ENCODE measurements around the gene SARS2.

SARS2 gene

DNA sequence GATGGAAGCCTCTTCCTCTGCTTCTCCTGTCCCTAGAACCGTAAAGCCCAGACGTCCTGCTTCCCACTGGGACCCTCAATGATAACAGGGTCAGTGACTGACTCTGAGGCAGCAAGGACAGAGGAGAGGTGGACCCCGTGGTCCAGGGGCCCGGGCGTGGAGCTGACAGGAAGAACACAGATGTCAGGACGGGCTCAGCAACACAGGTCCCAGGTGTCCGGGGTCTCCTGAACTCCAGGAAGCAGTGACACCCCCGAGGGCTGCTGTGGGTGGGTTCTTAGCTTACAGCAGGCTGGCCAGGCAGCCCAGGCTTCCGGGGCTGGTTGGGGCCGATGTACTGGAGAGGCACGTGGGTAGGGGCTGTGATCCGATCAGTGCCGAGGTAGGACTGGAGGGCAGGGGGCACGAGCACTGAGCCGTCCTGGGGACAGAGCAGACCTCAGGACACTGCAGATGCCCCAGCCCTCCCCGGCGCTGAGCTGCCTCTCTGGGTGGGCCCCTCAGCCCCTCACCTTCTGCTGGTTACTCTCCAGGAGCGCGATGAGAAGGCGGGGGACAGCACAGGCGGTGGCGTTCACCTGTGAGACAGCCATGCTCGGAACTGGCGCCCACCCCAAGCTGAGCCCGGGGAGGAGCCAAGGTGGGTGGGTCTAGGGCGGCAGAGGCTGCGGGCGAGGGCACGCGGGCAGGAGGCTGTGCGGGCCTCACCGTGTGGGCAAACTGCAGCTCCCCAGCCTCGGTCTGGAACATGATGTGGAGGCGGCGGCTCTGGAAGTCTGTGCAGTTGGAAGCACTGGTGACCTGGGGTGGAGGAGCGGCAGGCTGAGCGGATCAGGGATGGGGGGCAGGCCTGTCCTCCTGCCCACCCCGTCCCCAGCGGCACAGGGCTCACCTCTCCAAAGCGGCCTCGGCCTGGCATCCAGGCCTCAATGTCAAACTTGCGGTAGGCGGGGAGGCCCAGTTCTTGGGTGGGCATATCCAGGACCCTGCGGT, 14.9 kb downstream of the SARS2 start:
- no peak for DNase-seq

GRCh38 chr19:38913958-38914357, 16.6 kb downstream of the SARS2 start:
- no peak for DNase-seq

- DNase-seq: no peak
Observed at GRCh38 chr19:38912600-38913514, 17.7 kb downstream of the SARS2 start.

GRCh38 chr19:38911388-38912001, 19.1 kb downstream of the SARS2 start:
- DNase-seq: no peak

DNA sequence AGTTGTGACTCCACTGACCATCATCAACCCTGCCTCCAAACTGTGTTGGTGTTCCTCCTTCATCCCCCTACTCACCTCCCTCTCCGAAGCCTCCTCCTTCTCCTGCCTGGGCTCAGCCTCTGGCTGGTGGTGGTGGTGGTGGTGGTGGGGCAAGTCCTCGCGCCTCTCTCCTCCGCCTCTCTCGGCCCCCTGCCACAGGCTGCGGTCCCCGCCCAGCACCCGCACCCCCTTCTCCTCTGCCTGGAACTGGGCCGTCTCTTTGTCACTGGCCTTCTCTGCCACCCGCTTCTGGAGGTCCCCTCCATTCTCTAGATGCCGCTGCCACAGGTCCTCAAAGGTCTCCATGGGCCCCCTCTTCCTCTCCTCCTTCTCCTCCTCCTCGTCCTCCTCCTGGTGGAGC, 20.1 kb downstream of the SARS2 start:
- DNase-seq: no peak

DNA sequence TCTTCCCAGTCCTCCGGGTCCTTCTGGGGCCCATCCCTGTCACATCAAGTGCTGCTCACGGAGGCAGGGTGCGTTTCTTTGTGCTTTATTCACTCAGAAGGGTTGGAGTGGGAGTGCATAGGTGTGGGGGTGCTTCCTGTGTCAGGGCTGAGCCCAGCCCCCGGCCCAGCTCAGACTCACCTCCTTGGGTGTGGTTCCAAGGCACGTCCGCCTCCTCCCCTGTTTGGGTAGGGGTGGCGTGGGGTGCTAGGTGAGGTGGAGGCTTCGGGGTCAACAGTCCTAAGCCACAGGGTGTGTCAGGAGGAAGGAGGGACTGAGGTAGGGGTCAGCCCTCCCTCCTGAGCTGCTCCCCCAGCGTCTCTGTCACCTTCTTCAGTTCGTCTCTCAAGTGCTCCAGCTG, 21.7 kb downstream of the SARS2 start:
- DNase-seq: no peak

GRCh38 chr19:38907670-38908069, 22.9 kb downstream of the SARS2 start:
- no peak for DNase-seq

- DNase-seq: no peak
Observed at GRCh38 chr19:38907227-38907626, 23.3 kb downstream of the SARS2 start.

GRCh38 chr19:38905620-38906019, 24.9 kb downstream of the SARS2 start:
- no peak for DNase-seq

DNA sequence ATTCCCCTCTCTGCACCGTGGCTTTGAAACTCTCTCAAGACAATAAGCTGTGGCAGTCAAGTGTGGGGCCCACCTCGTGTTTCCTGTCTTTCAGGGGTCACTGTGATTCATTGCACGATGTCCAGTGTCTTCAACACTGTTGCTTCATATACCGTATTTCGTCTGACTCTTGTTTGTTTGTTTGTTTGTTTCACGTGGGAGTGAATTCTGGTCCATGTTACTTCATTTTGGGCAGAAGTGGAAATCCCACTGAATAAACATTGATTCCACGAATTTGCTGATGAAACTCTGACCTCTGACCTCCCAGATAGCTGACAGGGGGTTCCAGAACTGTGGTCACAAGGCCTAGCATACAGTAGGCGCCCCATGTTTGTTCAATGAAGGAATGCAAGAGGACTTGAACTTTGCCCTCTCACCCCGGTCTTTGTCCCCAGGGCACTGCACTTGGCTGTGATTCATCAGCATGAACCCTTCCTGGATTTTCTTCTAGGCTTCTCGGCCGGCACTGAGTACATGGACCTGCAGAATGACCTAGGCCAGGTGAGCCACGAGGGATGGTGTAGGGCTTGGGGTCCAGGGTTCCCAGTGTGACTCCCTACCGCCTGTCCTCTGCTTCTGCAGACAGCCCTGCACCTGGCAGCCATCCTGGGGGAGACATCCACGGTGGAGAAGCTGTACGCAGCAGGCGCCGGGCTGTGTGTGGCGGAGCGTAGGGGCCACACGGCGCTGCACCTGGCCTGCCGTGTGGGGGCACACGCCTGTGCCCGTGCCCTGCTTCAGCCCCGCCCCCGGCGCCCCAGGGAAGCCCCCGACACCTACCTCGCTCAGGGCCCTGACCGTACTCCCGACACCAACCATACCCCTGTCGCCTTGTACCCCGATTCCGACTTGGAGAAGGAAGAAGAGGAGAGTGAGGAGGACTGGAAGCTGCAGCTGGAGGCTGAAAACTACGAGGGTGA, 25.7 kb downstream of the SARS2 start:
- no peak for DNase-seq

GRCh38 chr19:38901683-38902082, 28.9 kb downstream of the SARS2 start:
- no peak for DNase-seq

DNA sequence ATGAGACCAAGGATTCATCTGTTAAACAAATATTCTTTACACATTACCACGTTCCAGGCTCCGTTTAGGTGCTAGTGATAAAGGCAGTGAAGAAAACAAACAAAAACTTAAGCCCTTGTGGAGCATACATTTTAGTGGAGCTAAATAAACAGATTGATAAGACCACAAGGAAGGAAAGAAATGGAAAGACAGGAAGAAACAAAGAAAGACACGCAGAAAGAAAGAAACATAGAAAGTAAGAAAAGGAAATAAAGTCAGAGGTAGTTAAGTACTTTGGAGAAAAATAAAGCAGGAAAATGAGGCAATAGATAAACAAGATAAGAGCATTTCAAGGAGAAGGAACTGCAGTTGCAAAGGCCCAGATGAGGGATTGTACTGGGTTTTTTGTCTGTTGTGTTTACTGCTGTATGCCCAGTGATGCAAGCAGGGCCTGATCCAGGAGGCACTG, 29.8 kb downstream of the SARS2 start:
- no peak for DNase-seq

DNA sequence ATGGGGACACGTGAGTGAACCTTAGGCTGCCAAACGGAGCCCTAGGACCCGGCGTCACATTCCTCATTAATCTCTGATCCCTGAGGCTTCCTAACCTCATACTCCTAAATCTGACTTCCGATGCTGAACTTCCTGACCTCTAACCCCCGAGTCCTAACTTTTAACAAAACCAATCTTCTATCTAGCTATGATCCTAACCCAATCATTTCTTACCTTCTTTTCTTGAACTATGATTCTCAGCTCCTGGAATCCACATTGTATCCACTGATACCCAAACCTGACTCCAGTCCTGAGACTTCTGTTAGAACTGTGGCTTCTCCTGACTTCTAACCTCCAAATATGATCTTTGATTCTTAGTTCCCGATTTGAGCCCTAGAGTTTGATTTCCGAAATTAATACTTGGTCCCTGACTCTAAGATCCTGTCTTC, 30.3 kb downstream of the SARS2 start:
- no peak for DNase-seq

- DNase-seq: peak; percentile 100
Observed at GRCh38 chr19:38899447-38900201, 30.9 kb downstream of the SARS2 start, which contains the start of the genes NFKBIB and SIRT2. TSS of gene NFKBIB (plus strand) at chr19:38899969. CDS start at chr19:38900033, 64 bp downstream. TSS of gene SIRT2 (minus strand) at chr19:38899618. CDS start at chr19:38899521, 97 bp downstream.

DNA sequence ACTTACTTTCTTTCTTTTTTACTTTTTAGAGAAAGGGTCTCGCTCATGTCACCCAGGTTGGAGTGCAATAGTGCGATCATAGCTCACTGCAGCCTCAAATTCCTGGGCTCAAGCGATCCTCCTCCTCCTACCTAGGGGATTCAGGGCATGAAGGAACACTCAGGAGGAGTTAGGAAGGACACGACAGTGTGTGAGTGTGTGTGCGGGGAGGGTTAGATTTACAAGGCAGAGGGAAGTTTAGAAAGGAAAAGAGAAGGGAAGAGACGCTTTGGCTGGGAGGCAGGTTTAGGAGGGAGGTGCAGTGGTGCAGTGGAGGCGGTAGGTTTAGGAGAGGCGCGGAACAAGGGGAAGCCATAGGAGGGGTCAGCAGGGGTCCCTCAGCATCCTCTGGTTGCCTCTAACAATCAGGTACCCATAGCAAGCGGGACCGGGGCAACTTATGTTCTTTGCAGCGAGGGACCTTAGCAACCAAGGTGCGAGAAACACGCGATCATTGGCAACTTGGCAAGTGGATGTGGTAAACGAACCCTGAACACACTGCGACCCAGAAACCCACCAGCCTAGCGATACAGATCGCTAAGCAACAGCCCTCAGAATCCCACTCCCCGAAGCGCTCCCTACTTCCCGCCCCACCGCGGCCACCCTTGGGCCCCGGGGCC, 31.6 kb downstream of the SARS2 start:
- DNase-seq: no peak

DNA sequence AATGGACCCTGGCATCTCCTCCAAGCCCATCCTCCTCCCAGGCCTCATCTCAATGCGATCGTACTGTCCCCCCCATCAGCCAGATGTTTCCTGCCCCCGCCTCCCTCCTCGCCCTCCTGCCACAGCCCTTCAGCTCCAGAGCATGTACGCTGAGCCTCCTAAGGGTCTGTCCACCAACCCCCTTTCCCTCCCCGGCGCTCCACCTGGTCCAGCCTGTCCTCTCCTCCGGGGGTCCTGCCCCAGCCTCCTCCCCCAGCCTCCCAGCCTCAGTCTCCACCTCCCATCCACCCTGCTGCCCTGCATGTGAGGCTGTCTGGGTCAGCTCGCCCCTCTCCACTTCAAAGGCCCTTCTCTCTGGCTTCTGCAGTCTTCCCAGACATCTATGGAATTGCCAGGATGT, 35.6 kb downstream of the SARS2 start:
- no peak for DNase-seq

- no peak for DNase-seq
Observed at GRCh38 chr19:38893341-38893771, 37.2 kb downstream of the SARS2 start.

DNA sequence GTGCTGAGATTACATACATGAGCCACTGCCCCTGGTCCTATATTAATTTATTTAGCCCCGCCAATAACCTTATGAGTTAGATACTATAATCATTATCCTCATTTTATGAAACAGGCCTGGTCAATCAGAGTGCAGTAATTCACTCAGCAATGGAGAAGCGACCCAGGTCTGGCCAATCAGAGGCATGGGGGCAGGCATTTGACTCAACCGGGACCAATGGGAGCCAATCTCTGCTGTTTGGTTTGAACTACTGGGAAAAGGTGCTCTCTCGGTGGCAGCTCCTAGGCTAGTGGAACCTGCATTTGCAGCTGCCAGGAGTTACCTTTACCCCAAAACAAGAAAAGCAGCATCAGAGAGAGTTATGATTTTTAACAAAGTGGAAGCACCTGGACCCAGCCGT, 37.7 kb downstream of the SARS2 start:
- no peak for DNase-seq

GRCh38 chr19:38891771-38892170, 38.8 kb downstream of the SARS2 start:
- no peak for DNase-seq

GRCh38 chr19:38890686-38891085, 39.9 kb downstream of the SARS2 start:
- DNase-seq: no peak
